Endothelial cell of coronary artery (primary cell): ENCODE data around the gene OXT. TPM values are rescaled to one million over a fixed set of nuclear protein-coding genes. Genes with fewer than 3 reads are reported as not detected.

ENCODE experiments used
- total RNA-seq: library from RNA; depleted of rRNA; stranded (reverse); fragments of >200 nt; gene quantifications from 2 replicates; pipeline ENCODE4 v1.2.3, GENCODE V29; 2014

The OXT gene
- total RNA-seq, result not detected in 2 replicates

DNA sequence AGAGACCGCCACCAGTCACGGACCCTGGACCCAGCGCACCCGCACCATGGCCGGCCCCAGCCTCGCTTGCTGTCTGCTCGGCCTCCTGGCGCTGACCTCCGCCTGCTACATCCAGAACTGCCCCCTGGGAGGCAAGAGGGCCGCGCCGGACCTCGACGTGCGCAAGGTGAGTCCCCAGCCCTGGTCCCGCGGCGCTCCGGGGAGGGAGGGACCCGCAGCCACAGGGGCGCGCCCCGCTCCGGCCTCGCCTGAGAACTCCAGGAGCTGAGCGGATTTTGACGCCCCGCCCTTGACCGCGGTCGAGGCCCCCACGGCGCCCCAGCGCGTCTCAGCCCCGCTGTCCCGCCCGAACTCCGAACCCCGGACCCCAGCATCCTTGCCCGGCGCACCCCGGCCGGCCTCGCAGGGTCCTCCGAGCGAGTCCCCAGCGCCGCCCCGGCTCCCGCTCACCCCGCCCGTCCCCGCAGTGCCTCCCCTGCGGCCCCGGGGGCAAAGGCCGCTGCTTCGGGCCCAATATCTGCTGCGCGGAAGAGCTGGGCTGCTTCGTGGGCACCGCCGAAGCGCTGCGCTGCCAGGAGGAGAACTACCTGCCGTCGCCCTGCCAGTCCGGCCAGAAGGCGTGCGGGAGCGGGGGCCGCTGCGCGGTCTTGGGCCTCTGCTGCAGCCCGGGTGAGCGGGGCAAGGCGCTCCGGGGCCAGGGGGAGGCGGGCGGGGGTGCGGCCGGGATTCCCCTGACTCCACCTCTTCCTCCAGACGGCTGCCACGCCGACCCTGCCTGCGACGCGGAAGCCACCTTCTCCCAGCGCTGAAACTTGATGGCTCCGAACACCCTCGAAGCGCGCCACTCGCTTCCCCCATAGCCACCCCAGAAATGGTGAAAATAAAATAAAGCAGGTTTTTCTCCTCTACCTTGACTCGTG is at the start of gene OXT:
Gene OXT, plus strand, starts transcription at position 11 of the 920 bp plus-strand sequence. Its CDS starts 36 bp downstream, at position 47.

DNA sequence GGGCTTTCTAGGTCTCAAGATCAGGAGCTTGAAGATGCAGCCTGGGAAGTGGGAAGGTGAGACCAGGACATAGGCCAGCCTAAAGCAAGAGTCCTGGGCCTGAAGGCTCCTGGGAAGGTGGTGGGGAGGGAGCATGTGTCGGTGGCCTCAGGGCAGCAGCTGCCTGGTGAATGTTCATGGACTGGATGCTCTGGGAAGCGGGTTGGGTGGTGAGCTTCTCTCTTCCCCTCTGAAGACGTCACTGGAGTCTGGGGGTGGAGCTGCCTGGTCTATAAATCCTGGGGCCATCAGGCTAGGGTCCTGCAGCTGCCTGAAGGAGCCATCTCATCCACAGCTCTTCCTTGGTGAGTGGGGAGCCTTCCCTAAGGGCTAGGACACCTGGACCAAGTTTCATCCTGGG is 28.1 kb upstream of the OXT start, which contains the start of gene GNRH2:
Gene GNRH2, plus strand, starts transcription at position 301 of the 400 bp plus-strand sequence. CDS start 793 bp downstream, outside the sequence.

DNA sequence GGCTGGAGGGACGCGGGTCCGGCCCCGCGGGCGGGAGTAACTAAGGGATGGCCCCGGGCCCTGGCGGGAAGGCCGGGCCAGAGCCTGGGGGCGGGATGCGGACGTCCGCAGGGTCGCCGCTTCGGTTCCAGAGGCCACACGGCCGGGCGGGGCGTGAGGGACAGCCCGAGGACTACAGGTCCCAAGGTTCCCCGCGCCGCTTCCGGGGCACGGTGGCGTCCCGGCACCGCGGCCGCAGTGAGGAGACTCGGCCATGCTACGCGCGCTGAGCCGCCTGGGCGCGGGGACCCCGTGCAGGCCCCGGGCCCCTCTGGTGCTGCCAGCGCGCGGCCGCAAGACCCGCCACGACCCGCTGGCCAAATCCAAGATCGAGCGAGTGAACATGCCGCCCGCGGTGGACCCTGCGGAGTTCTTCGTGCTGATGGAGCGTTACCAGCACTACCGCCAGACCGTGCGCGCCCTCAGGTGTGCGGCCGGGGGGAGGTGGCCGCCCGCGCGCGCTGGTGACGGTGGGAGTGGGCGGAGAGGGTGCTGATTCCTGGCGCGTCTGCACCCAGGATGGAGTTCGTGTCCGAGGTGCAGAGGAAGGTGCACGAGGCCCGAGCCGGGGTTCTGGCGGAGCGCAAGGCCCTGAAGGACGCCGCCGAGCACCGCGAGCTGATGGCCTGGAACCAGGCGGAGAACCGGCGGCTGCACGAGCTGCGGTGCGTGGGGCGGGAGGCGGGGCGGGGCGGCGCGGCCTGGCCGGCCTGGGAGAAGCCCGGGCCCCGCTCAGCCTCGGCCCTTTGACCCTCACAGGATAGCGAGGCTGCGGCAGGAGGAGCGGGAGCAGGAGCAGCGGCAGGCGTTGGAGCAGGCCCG is 25.4 kb upstream of the OXT start, which contains the start of gene MRPS26:
Gene MRPS26, plus strand, starts transcription at position 237 of the 861 bp plus-strand sequence. Its CDS starts 17 bp downstream, at position 254.

DNA sequence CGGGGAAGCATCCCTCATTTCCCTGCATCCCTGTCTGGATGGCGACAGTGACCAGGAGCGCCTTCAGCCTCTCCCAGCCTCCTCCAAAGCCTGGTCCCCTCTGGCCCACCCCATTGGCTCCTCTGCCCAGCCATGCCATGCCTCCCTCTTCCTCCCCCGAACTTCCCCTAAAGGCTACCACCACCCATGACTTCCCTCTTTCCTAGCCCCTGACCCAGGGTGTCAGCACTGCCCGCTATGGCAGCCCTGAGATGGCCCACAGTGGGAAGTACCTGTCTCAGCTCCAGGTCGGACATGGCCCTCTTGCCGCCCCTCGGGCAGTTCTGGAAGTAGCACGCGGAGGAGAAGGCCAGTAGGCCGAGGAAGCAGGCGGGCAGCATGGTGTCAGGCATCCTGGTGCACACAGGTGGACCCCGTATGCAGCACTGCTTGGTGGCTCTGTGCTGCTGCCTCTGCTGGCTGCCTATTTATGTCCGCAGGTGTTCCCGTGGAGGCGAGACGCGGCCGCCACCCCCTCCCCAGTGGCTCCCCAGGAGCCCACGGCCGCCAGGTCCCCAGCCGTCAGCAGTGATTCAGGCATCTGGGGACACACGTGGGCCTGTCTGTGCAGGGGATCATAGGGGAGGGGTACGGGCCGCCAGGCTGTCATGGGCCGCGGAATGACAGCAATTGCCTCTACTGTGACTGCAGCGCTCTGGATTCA is 13.0 kb downstream of the OXT start, which contains the start of gene AVP:
Gene AVP, minus strand, starts transcription at position 442 of the 703 bp plus-strand sequence. Its CDS starts 50 bp downstream, at position 392.

Other genes starting within 250 kb of the OXT start
- gene PCED1A, start 231.0 kb upstream of the OXT start, total RNA-seq, result 9.4 and 19.0 TPM in 2 replicates
- gene VPS16, start 230.9 kb upstream of the OXT start, total RNA-seq, result 46.4 and 70.4 TPM in 2 replicates
- 20.6 and 28.1 TPM in 2 replicates for gene PTPRA, start 198.1 kb upstream of the OXT start, total RNA-seq
- 0.18 TPM in 1 of 2 replicates, not detected in the other for gene GNRH2, start 28.0 kb upstream of the OXT start, total RNA-seq
- 41.4 and 48.8 TPM in 2 replicates for gene MRPS26, start 25.6 kb upstream of the OXT start, total RNA-seq
- not detected in 2 replicates for gene AVP, start 13.1 kb downstream of the OXT start, total RNA-seq
- 15.6 and 16.7 TPM in 2 replicates for gene FASTKD5, start 88.2 kb downstream of the OXT start, total RNA-seq
- gene UBOX5, start 88.2 kb downstream of the OXT start, total RNA-seq, result 1.8 and 2.0 TPM in 2 replicates
- 2.2 and 4.2 TPM in 2 replicates for gene LZTS3, start 101.9 kb downstream of the OXT start, total RNA-seq
- gene DDRGK1, start 133.1 kb downstream of the OXT start, total RNA-seq, result 26.1 and 37.9 TPM in 2 replicates
- 26.3 and 34.4 TPM in 2 replicates for gene ITPA, start 137.9 kb downstream of the OXT start, total RNA-seq
- 4.1 TPM in 2 replicates for gene SLC4A11, start 167.6 kb downstream of the OXT start, total RNA-seq